HepG2 (cell line): ENCODE measurements around the gene DNAJB8. TPM values are rescaled to one million over a fixed set of nuclear protein-coding genes. Genes with fewer than 3 reads are reported as not detected.

Experiments
- ATAC-seq: fragments of 200-7000 bp; cut with Tn5 transposase; 3 replicates; pipeline ENCODE4 v1.9.1; 2020; ENCODE audit warnings: mild to moderate bottlenecking, moderate library complexity
- BruUV-seq: library from RNA; stranded (reverse); fragments of 400-500 nt; replicated peaks from 2 replicates; lab custom pipeline; 2021; lab: Mats Ljungman, UMichigan
- CTCF ChIA-PET: fragments of 300-600 bp; formaldehyde crosslinking; extraction: SDS; loops from one replicate; lab custom pipeline; 2021; ENCODE audit warnings: low total read pairs, inconsistent platforms, low intra/inter-chr PET ratio; lab: Yijun Ruan, JAX
- POLR2A ChIA-PET: fragments of 350-600 bp; sonication (Branson Sonifier 250); formaldehyde crosslinking; loops from one replicate; lab custom pipeline; 2020; ENCODE audit warnings: antibody characterized with exemption, inconsistent platforms; lab: Yijun Ruan, JAX
- DNase-seq: peaks from one replicate; pipeline ENCODE4 v3.0.0-alpha.2; 2015; ENCODE audit warnings: low spot score
- FAIRE-seq: peaks from 3 replicates; lab custom pipeline; 2011; peaks lifted over from hg19 to GRCh38; lab: Jason Lieb, UNC
- H2AFZ ChIP-seq: one replicate; pipeline ENCODE4 v1.6.1; 2011; ENCODE audit warnings: low read length, inconsistent platforms
- H3K27ac ChIP-seq: fragments of 300-600 bp; 3 replicates; pipeline ENCODE4 v1.8.0; 2011; ENCODE audit warnings: mixed run types, mild to moderate bottlenecking, mixed read lengths, low read length, inconsistent platforms; ENCODE audit not compliant: insufficient read depth; ENCODE audit errors: extremely low read length
- H3K27me3 ChIP-seq, 2 experiments: fragments of 200-600 bp in 1 of 2; 2 replicates in 1 of 2; 3 replicates in 1 of 2; pipeline versions ENCODE4 v1.6.0 to v1.8.0; 2011; ENCODE audit warnings: low read length in 2 of 2, mild to moderate bottlenecking in 2 of 2, moderate library complexity in 2 of 2, inconsistent platforms in 1 of 2; ENCODE audit not compliant: insufficient read depth in 2 of 2, control insufficient read depth in 1 of 2
- H3K36me3 ChIP-seq, 2 experiments: fragments of 200-600 bp in 1 of 2; replicated peaks in 1 of 2; 2 replicates in 1 of 2; 3 replicates in 1 of 2; pipeline versions ENCODE4 v1.5.1 to v1.8.0; 2011; ENCODE audit warnings: low read length in 2 of 2, inconsistent platforms in 1 of 2; ENCODE audit not compliant: insufficient read depth in 2 of 2, control insufficient read depth in 1 of 2
- H3K4me1 ChIP-seq: 2 replicates; pipeline ENCODE4 v1.5.1; 2012; ENCODE audit warnings: low read length, inconsistent platforms; ENCODE audit not compliant: insufficient read depth
- H3K4me2 ChIP-seq: 2 replicates; pipeline ENCODE4 v1.6.0; 2011; ENCODE audit warnings: low read depth, low read length, inconsistent platforms
- H3K4me3 ChIP-seq, 3 experiments: fragments of 200-600 bp in 1 of 3; sonication (generic), shearing (Covaris generic) in 1 of 3; replicated peaks in 1 of 3; 2 replicates each; pipeline ENCODE4 v1.5.1; 2011 to 2016; ENCODE audit warnings: low read length in 3 of 3, inconsistent platforms in 2 of 3, low read depth in 2 of 3, mild to moderate bottlenecking in 2 of 3, control low read depth in 1 of 3, mixed read lengths in 1 of 3; ENCODE audit not compliant: insufficient read depth in 1 of 3
- H3K79me2 ChIP-seq: one replicate; pipeline ENCODE4 v1.6.1; 2011; ENCODE audit warnings: low read length, inconsistent platforms; ENCODE audit not compliant: insufficient read depth
- H3K9ac ChIP-seq: 2 replicates; pipeline ENCODE4 v1.6.0; 2011; ENCODE audit warnings: mild to moderate bottlenecking, low read depth, low read length, inconsistent platforms; ENCODE audit not compliant: insufficient read depth
- H3K9me3 ChIP-seq: 2 replicates; pipeline ENCODE4 v1.5.1; 2012; ENCODE audit warnings: mild to moderate bottlenecking, low read length
- H4K20me1 ChIP-seq: 2 replicates; pipeline ENCODE4 v1.6.0; 2011; ENCODE audit warnings: inconsistent platforms, mild to moderate bottlenecking, low read length, moderate library complexity; ENCODE audit not compliant: insufficient read depth
- MEIS1 ChIP-seq: sonication (generic); formaldehyde crosslinking; IDR thresholded peaks from 2 replicates; pipeline ENCODE4 v1.9.0; 2021; ENCODE audit warnings: mild to moderate bottlenecking, missing genetic modification reagents, moderate library complexity, borderline replicate concordance
- MXD3 ChIP-seq: IDR thresholded peaks from 2 replicates; pipeline ENCODE4 v1.6.1; 2016; ENCODE audit warnings: mild to moderate bottlenecking, missing biosample characterization, missing genetic modification reagents
- MYNN ChIP-seq: sonication (generic); formaldehyde crosslinking; IDR thresholded peaks from 2 replicates; pipeline ENCODE4 v1.4.0; 2020; ENCODE audit warnings: mild to moderate bottlenecking, low read depth, missing genetic modification reagents
- PPARG ChIP-seq: conservative IDR thresholded peaks from 2 replicates; pipeline ENCODE4 v1.6.1; 2016; ENCODE audit warnings: missing biosample characterization, missing genetic modification reagents
- SATB2 ChIP-seq: sonication (generic); formaldehyde crosslinking; IDR thresholded peaks from 2 replicates; pipeline ENCODE4 v1.5.0; 2020; ENCODE audit warnings: missing genetic modification reagents
- USF2 ChIP-seq, 2 experiments: sonication (generic) in 1 of 2; formaldehyde crosslinking in 1 of 2; IDR thresholded peaks; 2 replicates each; pipeline versions ENCODE4 v1.5.1 to v1.6.1; 2011 to 2020; ENCODE audit warnings: borderline replicate concordance in 1 of 2, low read depth in 1 of 2, low read length in 1 of 2, mild to moderate bottlenecking in 1 of 2, missing genetic modification reagents in 1 of 2, moderate library complexity in 1 of 2
- ZHX2 ChIP-seq, 2 experiments: sonication (generic) in 1 of 2; formaldehyde crosslinking in 1 of 2; IDR thresholded peaks; 2 replicates each; pipeline versions ENCODE4 v1.6.1 to v1.9.0; 2014 to 2022; ENCODE audit warnings: antibody characterized with exemption in 1 of 2, borderline replicate concordance in 1 of 2, inconsistent platforms in 1 of 2, low read depth in 1 of 2, missing genetic modification reagents in 1 of 2
- ZNF205 ChIP-seq: IDR thresholded peaks from 2 replicates; pipeline ENCODE4 v1.6.1; 2018; ENCODE audit warnings: missing biosample characterization, missing genetic modification reagents
- ZNF281 ChIP-seq: sonication (generic); formaldehyde crosslinking; IDR thresholded peaks from 2 replicates; pipeline ENCODE4 v1.4.0; 2020; ENCODE audit warnings: missing genetic modification reagents, borderline replicate concordance
- ZNF629 ChIP-seq: sonication (generic); formaldehyde crosslinking; conservative IDR thresholded peaks from 2 replicates; pipeline ENCODE4 v1.5.0; 2020; ENCODE audit warnings: missing genetic modification reagents
- ZNF740 ChIP-seq: sonication (generic); formaldehyde crosslinking; IDR thresholded peaks from 2 replicates; pipeline ENCODE4 v1.4.0; 2020; ENCODE audit warnings: missing genetic modification reagents
- WGBS: methylation state at CpG from one replicate; pipeline ENCODE4 v1.1.6; 2017; ENCODE audit warnings: low lambda C conversion rate; 5-methylcytosine and 5-hydroxymethylcytosine counted together
- in situ Hi-C: cut with HindIII; loops from 2 replicates; pipeline ENCODE4 v1.10.0; 2017; ENCODE audit warnings: low pct_unique_long_range_greater_than_20kb; ENCODE audit not compliant: extremely low pct_ligation_motif_present
- intact Hi-C: fragments of 100-400 bp; cut with micrococcal nuclease; formaldehyde crosslinking; loops from one replicate; pipeline ENCODE4 v1.10.0; 2022; ENCODE audit not compliant: unreplicated experiment
- polyA plus RNA-seq, 8 experiments: library from polyadenylated mRNA; depleted of rRNA in 3 of 8; stranded (reverse) in 7 of 8; unstranded in 1 of 8; fragments of >200 nt; fragmentation: Illumina TruSeq in 4 of 8; extraction: Trizol in 4 of 8; gene quantifications; 2 replicates each; pipeline versions ENCODE4 v1.2.1 to v1.2.3, GENCODE V29; 2011 to 2016; ENCODE audit warnings: low read depth in 4 of 8, missing spikeins in 1 of 8, mixed read lengths in 1 of 8; ENCODE audit not compliant: insufficient read depth in 1 of 8
- total RNA-seq, 5 experiments: library from RNA; depleted of rRNA; stranded (reverse); fragments of >200 nt; fragmentation: Illumina TruSeq; extraction: Trizol; gene quantifications; 2 replicates each; pipeline ENCODE4 v1.2.3, GENCODE V29; 2016; ENCODE audit warnings: low read depth in 1 of 5

Gene DNAJB8
- total and polyA plus RNA-seq, 2 of the 13 experiments (the other 11 are each of a cell fraction or from before 2014, with no cell fraction given) = not detected

- Histone ChIP-seq H3K27ac (peak overlapping the region; percentile 80), H3K36me3 (peaks cover 4 to 17% of the 10 kb centered on the region in 2 experiments; a peak in 3 of 5 replicates), H3K4me1 (peaks cover 38% of the 10 kb centered on the region), H3K79me2 (peaks cover 8% of the 10 kb centered on the region), H3K4me3 (peak overlapping the region; percentile 87 to 91 (median 87)), H3K9me3 (no peaks in the 10 kb centered on the region), H3K27me3 (no peaks in the 10 kb centered on the region), H3K4me2 (peak overlapping the region; percentile 94), H4K20me1 (peaks cover 9% of the 10 kb centered on the region; the same call in 1 of the 2 replicates), H2AFZ (no peak overlapping the region), H3K9ac (peak overlapping the region; percentile 88)
- DNase-seq = no peak
- FAIRE-seq = no peak
- BruUV-seq = no TSS peak
- ChIA-PET POLR2A (interaction anchor here (0.6 to 1.0 kb wide), 2 partner anchors 63 to 174 kb away, joined by 3 read pairs; no protein-coding TSS in a partner anchor), CTCF (no interaction called here)
- no CpG with 5 or more reads among the region's 21 CpGs for WGBS
- in situ Hi-C loops (loop anchor here (5.0 kb wide), 2 partner anchors 61 to 181 kb away; no protein-coding TSS in a partner anchor), intact Hi-C loops (loop anchor here (2.0 kb wide), 1 partner anchor 62 kb away; no protein-coding TSS in a partner anchor)
- ATAC-seq = peak; percentile 0; the same call in 2 of the 3 replicates
- no peak for TF ChIP-seq PPARG (CRISPR knock-in tag)
- no peak for TF ChIP-seq ZHX2 (IDR thresholded peaks at IDR 0.05; ENCODE audit: low read depth)
- no peak for TF ChIP-seq ZHX2 (CRISPR knock-in tag; IDR thresholded peaks at IDR 0.05; ENCODE audit: borderline replicate concordance)
- peak; percentile 85 for TF ChIP-seq ZNF629 (CRISPR knock-in tag)
- no peak for TF ChIP-seq SATB2 (CRISPR knock-in tag)
- TF ChIP-seq MXD3 (CRISPR knock-in tag) = no peak
- no peak for TF ChIP-seq USF2 (IDR thresholded peaks at IDR 0.05; ENCODE audit: low read depth, low read length)
- TF ChIP-seq USF2 (CRISPR knock-in tag; IDR thresholded peaks at IDR 0.05; ENCODE audit: borderline replicate concordance) = no peak
- no peak for TF ChIP-seq ZNF281 (CRISPR knock-in tag)
- 0 out of 2 replicates have a peak, but pooled peaks have one; percentile 9 for TF ChIP-seq ZNF740 (CRISPR knock-in tag)
- no peak for TF ChIP-seq ZNF205 (CRISPR knock-in tag)
- no peak for TF ChIP-seq MYNN
- no peak for TF ChIP-seq MEIS1 (CRISPR knock-in tag)
These were observed 21.9 kb upstream of the DNAJB8 start for GRCh38 chr3:128488636-128488990.
